ENCODE data around the gene ATP5F1C.

DNA sequence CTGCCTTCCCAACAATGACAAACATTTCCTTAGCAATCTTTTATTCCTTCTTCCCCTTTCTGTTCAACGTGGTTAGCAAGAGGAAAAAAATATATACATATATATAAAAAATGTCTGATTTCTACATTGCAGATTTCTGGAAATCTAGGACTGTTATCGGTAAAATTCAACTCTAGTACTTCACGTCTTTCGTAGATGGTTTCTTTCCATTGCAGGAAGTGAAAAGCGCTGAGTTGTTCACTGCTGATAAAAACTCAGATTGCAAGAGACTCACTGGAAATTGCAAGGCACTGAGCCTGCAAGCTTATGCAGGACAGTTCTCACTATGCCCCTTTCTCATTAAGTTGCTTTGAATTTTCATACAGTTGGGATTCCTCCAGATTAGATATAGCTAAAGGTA, 24.0 kb upstream of the ATP5F1C start:
- TF ChIP-seq L3MBTL2 (conservative IDR thresholded peaks at IDR 0.05) (no peak), SP1 (IDR thresholded peaks at IDR 0.05) (no peak)
